PFSK-1 (cell line): ENCODE measurements around the gene SLC44A3.

Source experiments
- FOXP2 ChIP-seq: optimal IDR thresholded peaks from 2 replicates; pipeline ENCODE3; 2011; ENCODE audit warnings: borderline replicate concordance, control low read depth, inconsistent platforms; ENCODE audit not compliant: insufficient read depth; ENCODE audit errors: extremely low read length, extremely low read depth
- POLR2AphosphoS5 ChIP-seq: IDR thresholded peaks from 2 replicates; pipeline ENCODE4 v1.6.1; 2012; ENCODE audit warnings: low read depth, mild to moderate bottlenecking, control low read depth, low read length, moderate library complexity
- SIN3A ChIP-seq: IDR thresholded peaks from 2 replicates; pipeline ENCODE4 v1.6.1; 2012; ENCODE audit warnings: mild to moderate bottlenecking, low read length, moderate library complexity, borderline replicate concordance; ENCODE audit not compliant: insufficient read depth
- TAF1 ChIP-seq: IDR thresholded peaks from 2 replicates; pipeline ENCODE4 v1.6.1; 2012; ENCODE audit warnings: low read length, control low read depth, borderline replicate concordance; ENCODE audit not compliant: insufficient read depth
- TF ChIP-seq, protein P1 (sequence below), 2 experiments: IDR thresholded peaks; 2 replicates each; pipeline versions ENCODE4 v1.6.1 to v1.8.0; 2011 to 2012; ENCODE audit warnings: low read depth in 2 of 2, low read length in 2 of 2, control low read depth in 1 of 2, inconsistent platforms in 1 of 2, mild to moderate bottlenecking in 1 of 2, moderate library complexity in 1 of 2; ENCODE audit not compliant: insufficient read depth in 1 of 2

Gene SLC44A3

DNA sequence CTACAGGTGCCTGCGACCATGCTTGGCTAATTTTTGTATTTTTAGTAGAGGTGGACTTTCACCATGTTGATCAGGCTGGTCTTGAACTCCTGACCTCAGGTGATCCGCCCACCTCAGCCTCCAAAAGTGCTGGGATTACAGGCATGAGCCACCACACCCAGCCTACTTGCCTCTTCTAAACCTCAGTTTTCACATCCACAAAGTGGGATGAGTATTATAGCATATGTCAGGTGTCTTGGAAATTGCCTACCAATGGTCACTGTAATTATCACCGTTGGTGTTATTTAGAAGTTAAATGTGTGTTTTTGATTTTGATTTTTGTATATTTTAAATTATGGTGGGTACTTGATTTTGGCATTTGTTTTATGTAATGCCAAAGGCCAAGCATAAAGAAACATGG is 36.7 kb downstream of the SLC44A3 start:
- TF ChIP-seq SIN3A, result no peak
- no peak for TF ChIP-seq TAF1
- TF ChIP-seq POLR2AphosphoS5, result no peak
- TF ChIP-seq, protein P1, sequence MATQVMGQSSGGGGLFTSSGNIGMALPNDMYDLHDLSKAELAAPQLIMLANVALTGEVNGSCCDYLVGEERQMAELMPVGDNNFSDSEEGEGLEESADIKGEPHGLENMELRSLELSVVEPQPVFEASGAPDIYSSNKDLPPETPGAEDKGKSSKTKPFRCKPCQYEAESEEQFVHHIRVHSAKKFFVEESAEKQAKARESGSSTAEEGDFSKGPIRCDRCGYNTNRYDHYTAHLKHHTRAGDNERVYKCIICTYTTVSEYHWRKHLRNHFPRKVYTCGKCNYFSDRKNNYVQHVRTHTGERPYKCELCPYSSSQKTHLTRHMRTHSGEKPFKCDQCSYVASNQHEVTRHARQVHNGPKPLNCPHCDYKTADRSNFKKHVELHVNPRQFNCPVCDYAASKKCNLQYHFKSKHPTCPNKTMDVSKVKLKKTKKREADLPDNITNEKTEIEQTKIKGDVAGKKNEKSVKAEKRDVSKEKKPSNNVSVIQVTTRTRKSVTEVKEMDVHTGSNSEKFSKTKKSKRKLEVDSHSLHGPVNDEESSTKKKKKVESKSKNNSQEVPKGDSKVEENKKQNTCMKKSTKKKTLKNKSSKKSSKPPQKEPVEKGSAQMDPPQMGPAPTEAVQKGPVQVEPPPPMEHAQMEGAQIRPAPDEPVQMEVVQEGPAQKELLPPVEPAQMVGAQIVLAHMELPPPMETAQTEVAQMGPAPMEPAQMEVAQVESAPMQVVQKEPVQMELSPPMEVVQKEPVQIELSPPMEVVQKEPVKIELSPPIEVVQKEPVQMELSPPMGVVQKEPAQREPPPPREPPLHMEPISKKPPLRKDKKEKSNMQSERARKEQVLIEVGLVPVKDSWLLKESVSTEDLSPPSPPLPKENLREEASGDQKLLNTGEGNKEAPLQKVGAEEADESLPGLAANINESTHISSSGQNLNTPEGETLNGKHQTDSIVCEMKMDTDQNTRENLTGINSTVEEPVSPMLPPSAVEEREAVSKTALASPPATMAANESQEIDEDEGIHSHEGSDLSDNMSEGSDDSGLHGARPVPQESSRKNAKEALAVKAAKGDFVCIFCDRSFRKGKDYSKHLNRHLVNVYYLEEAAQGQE (IDR thresholded peaks at IDR 0.05; ENCODE audit: insufficient read depth in 1 of 2, low read depth in 2 of 2, low read length in 2 of 2), result no peak
- no peak for TF ChIP-seq FOXP2

DNA sequence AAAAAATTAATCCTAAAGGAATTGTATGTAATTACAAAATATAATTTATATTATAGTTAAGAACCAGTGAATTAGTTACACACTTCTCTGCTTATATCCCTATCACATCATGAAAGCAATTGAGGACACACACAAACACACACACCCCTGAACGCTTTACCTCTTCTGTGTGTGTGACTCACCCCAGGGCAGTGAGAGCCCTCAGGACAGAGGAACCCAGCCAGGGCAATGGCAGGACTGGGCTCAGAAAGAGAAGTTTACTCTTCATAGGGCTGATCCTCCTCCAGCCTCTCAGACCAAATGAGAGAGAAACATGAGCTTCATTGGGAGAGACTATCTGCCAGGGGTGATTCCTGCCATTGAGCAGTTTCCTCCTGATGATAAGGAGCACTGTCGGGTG is 38.1 kb downstream of the SLC44A3 start:
- TF ChIP-seq TAF1 (no peak), FOXP2 (no peak), SIN3A (no peak), POLR2AphosphoS5 (no peak)
- TF ChIP-seq, protein P1 (IDR thresholded peaks at IDR 0.05; ENCODE audit: insufficient read depth in 1 of 2, low read depth in 2 of 2, low read length in 2 of 2), result no peak

DNA sequence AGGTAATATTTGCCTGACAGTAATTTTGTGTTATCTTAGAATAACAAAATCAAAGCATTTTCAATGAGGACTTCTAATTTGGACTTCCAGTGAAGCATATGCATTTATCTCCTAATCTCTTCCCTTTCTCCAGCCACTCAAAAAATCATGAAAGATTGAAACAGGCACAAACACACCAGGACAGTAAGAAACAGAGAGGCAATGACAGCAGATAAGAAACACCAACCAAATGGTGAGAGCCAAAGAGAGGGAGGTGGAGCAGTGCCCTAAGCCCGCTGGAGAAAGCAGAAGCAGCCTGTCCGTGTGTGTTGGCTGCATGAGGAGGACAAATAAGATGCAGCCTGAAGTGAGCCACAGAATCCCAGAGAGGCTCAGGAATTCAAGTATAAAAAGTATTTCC is 39.0 kb downstream of the SLC44A3 start:
- TF ChIP-seq POLR2AphosphoS5 (no peak), TAF1 (no peak), SIN3A (no peak)
- TF ChIP-seq, protein P1 (IDR thresholded peaks at IDR 0.05; ENCODE audit: insufficient read depth in 1 of 2, low read depth in 2 of 2, low read length in 2 of 2), result no peak

DNA sequence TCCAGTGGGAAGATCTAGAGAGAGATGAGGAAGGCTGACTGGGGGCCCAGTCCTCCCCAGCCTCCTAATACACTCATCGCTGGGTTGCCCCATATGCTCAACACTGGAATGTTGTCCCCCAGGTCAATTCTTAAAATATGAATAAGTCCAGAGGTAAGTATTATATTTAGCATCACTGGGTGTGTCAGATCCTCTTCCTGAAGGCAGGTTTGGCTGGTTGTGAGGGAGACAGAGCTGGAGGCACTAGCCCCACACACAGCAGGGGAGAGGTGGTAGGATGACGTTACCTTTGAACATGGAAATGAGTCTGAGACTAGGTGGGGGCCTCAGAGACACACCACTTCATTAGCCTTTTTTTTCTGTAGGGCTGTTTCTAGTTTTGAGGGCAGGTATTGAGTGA is 42.6 kb downstream of the SLC44A3 start:
- no peak for TF ChIP-seq SIN3A
- no peak for TF ChIP-seq POLR2AphosphoS5
- no peak for TF ChIP-seq FOXP2
- TF ChIP-seq, protein P1 (IDR thresholded peaks at IDR 0.05; ENCODE audit: insufficient read depth in 1 of 2, low read depth in 2 of 2, low read length in 2 of 2), result no peak
- TF ChIP-seq TAF1, result no peak

DNA sequence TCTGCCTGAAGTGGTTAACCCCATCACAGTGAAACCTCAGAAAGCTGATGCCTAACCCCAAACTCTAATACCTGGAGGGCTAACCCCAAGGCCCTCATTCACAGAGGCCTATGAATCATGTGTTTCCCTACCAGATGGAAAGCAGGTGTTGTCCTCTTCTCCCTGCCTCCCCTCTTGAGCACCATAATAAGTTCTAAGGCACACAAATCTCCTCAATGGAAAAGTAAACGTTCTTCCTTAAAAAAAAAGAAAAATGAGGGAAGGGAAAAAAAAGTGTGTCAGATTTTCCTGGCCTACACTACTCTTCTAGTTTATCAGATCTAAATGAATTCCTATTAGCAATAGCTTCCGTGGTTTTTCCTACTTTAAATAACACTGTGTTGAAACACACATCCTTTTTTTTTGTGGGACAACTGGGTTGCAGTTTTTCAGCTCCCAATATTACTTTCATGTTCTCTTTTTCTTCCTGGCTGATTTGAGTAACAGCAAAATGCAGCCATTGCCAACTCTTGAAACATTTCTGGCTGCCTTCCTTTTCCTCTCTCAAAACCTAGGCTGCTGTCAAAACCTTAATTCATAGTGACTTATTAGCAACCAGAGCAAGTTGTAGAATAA is 43.2 kb downstream of the SLC44A3 start:
- TF ChIP-seq POLR2AphosphoS5 (no peak), TAF1 (no peak), SIN3A (no peak), FOXP2 (no peak)
- TF ChIP-seq, protein P1 (IDR thresholded peaks at IDR 0.05; ENCODE audit: insufficient read depth in 1 of 2, low read depth in 2 of 2, low read length in 2 of 2), result no peak
